Measurements from ENCODE around the gene CEMP1.
A peak's percentile ranks its signal among the peaks of the same experiment; 100 is the strongest.

CEMP1 gene

DNA sequence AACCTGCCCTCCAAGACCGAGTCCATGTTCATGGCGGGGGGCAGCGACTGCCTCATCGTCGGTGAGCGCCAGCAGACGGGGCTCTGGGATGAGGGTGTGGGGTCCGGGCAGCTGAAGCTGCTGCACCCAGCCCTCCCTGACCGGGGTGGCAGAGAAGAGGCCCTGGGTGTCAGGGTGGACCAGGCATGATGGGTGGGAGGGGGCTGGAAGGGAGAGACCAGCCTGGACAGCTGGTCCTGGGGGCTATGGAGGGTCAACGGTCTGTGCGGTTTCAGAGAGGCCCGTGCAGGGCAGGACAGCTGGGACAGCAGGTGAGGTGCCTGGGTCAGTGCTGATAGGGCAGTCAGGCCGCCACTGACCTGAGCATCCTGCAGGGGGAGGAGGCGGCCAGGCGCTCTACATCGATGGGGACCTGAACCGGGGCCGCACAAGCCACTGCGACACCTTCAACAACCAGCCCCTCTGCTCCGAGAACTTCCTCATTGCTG, 30.7 kb downstream of the CEMP1 start:
- DNase-seq (ENCODE audit: low spot score), result no peak

DNA sequence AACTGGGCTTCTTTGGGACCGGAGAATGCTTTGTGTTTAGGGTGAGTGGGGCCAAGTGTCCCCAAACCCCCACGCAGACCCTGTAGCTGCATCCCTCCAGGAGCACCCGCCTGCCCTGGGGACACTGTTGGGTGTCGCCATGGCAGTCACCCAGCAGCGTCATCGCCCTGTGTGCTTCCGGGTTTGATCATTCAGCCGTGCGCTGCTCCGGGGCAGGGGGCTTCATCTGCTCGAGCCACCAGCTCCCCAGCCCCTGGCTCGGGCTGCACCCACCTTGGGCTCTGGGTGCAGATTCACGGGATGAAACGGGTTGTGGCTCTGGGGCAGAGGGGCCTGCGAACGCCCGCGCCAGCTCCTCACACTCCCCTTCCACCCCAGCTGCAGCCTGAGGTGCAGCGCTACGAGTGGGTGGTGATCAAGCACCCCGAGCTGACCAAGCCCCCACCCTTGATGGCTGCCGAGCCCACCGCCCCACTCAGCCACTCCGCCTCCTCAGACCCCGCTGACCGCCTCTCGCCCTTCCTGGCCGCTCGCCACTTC, 31.2 kb downstream of the CEMP1 start:
- no peak for DNase-seq (ENCODE audit: low spot score)

DNA sequence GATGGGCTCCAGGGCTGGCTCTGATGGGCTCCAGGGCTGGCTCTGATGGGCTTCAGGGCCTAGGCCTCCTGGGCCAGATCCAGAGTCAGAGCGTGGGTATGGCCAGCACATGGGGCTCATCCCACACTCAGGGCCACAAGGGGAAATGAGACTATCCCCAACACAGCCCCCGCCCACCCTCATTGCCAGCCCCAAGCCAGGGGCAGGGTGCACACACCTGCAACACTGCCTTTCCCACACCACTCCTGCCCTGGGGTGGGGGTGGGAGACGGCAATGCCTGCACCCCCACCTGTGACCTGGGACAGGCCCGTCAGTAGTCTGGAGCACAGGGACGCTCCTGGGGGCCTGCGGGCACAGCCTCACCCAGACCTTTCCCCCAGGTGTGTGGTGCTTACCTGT, 31.8 kb downstream of the CEMP1 start:
- DNase-seq (ENCODE audit: low spot score), result no peak

DNA sequence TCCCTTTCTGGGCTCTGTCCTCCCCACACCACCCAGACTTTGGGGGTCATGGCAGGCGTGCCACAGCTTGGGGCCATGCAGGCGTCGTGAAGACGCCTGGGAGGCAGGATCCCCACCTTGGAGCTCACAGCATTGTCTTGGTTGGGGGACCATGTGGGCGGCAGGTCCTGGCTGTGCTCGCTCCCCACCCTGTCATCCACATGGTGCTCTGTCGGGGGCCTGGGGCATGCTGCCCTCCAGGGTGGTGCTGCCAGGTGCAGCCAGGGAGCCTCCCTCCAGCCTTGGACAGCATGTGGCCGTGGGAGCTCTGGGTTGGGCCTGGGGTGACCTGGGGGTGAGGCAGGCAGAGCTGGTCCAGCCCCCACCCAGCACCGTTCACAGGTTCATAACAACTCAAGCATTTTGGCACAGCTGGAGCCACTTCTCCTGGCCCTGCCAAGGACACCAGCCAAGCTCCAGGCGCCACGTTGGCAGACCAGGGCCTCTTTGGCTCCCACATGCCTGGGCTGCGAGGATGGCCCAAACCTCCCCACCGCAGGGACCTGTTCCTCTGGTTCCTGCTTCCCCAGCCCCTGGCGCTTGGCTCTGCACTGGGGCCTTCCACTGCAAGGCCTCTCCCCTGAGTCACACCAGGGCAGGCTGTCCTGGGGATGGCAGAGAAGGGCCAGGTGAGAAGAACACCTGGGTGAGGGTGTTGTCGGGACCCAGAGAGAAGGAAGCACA, 32.5 kb downstream of the CEMP1 start:
- no peak for DNase-seq (ENCODE audit: low spot score)

DNA sequence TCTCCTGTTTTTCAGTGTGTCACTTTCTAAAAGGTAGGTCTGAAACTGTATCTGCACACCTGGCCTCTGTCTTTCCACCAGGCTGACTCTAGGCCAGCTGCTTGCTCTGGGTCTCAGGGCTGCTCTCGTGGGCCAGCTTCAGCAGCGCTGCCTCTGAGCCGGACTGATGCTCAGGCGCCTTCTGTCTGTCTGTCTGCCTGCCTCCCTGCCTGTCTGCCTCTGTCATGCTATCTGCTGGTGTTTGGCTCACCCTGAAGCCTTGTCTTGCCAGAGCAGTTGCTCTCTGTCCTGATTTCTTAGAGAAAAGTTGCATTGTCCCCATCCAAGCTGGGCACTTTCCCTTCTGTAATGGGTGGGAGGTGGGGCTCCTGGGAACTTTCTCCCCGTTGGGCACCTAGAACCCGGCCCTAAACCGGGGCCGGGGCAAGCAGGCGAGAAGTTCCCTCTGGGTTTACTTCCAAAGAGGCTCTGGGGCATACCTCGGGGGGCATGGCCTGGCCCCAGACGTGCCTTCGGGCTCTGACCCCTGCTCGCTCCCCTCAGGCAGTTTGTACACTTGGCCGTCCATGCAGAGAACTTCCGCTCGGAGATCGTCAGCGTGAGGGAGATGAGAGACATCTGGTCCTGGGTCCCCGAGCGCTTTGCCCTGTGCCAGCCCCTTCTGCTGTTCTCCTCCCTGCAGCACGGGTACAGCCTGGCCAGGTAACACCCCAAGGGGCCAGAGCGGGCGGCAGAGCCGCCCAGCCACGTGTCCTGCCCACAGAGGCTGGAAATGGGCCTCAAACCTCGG, 33.3 kb downstream of the CEMP1 start:
- DNase-seq (ENCODE audit: low spot score), result no peak

DNA sequence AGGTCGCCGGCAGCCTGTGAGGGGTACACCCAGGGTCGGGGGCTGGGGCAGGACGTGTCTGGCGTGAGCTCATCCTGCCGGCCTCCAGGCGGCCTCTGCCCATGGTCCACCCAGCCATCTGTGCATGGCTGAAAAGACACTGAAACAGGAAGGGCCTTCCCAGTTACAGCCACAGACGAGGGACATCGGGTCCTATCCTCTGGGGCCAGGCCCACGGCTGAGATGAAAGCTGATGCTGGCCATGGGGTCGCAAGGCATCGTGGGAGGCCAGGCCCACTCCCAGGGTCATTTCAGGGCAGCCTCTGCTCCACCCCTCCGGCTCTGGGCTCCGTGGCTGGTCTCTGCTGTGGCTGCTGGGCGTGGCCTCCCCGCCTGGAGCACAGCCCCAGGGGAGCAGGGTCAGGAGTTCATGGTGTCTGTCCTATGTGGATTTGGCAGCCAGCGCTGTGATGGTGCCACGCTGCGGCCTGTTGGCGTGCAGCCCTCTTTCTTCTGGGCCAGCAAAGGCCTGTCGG, 34.0 kb downstream of the CEMP1 start:
- DNase-seq (ENCODE audit: low spot score), result peak; percentile 42

GRCh38 chr16:2496223-2497115, 34.7 kb downstream of the CEMP1 start:
- no peak for DNase-seq (ENCODE audit: low spot score)

DNA sequence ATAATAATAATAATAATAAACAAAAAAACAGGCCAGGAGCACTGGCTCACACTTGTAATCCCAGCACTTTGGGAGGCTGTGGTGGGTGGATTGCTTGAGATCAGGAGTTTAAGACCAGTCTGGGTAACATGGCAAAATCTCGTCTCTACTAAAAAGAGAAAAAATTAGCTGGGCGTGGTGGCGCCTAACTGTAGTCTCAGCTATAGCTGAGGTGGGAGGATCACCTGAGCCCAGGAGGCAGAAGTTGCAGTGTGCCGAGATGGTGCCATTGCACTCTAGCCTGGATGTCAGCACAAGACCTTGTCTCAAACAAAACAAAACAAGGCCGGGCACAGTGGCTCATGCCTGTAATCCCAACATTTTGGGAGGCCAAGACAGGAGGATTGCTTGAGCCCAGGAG, 36.2 kb downstream of the CEMP1 start:
- no peak for DNase-seq (ENCODE audit: low spot score)

- no peak for DNase-seq (ENCODE audit: low spot score)
These were observed 36.6 kb downstream of the CEMP1 start for GRCh38 chr16:2494616-2495015.

DNA sequence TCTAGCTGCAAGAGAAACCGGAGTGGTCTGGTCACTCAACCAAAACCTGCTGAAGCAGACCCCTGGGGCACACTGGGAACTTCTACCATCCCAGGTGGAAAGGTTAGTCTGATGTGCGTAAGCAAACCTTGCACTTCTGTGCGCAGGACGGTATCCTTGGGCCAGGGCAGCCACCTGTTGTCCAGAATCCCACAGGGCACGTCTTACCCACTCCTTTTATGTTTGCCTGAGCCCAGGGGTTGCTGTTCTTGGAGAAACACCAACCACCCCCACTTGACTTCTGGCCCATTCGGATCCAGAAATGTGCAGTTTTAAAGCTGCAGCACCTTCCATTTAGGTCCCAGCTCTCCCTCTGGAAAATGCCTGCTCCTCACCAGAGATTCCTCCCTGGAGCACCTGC, 37.6 kb downstream of the CEMP1 start:
- DNase-seq (ENCODE audit: low spot score), result no peak

GRCh38 chr16:2492292-2492691, 38.9 kb downstream of the CEMP1 start:
- no peak for DNase-seq (ENCODE audit: low spot score)

DNA sequence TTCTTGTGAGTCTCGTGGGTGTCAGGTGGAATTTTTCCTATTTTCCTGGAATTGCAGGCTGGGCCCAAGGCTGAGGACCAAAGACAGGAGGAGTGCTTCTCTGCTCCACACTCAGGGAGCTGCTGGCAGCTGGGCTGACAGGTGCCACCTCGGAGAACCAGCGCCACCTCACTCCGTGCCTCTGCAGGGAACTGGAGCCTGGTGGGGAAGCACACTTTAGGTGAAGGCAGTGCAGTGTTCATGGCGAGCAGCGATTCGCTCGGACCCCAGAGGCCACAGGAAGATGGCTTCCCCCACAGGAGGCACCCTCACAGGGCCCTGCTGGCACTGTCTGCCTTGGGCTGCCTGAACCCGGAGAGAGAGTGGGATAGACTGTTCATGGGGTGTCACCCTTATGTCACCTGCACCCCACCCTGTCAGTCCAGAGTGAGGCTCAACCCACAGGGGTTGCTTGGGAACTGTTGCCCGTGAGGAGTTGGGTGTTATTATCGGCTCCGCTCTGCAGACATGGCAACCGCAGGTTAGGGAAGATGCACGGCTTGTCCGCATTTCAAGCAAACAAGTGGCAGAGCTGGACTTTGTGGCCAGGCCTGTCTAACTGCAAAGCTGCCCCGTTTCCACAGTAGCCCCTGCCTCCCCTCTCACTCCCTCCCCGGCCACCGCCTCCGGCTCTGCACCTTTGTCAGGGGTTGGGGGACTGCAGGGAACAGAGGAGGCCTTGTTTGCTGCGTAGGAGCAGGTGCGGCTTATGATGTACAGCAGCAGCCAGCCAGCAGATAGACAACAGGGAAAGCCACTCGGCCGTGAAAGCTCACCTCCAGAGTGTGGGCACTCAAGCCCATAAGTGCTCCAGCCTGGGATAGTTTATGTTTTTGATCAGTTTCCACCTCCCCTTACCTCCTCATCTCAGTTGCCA, 40.8 kb downstream of the CEMP1 start:
- no peak for DNase-seq (ENCODE audit: low spot score)

- DNase-seq (ENCODE audit: low spot score), result no peak
These were observed 41.6 kb downstream of the CEMP1 start for GRCh38 chr16:2489581-2489980.

DNA sequence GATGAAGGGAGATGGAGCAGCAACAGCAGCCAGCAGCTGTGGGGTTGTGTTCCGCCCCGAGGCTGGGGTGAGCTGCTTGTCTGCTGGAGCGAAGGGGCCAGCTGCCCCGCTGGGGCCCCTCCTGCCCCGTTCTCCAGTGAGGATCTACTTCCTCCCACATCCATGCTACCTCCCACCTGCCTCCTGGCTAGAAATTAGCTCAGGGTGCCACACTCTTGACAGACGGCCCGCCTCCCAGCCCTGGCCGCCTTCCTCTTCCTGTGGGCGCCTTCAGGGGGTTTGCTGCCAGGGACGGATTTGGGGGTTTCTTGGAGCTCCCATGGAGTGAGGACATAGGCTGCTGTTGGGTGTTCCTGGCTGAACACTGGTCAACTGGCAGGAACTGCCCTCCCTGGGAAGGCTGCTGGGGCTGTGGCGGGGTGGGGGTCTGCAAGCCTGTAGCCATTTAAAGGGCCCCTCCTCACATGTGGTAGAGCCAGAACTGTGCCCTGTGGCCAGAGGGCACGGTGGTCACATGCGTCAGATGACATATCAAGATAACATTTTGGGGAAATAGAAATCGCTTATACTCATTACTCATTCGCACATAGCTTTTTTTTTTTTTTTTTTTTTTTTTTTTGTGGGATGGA, 43.2 kb downstream of the CEMP1 start:
- no peak for DNase-seq (ENCODE audit: low spot score)

DNA sequence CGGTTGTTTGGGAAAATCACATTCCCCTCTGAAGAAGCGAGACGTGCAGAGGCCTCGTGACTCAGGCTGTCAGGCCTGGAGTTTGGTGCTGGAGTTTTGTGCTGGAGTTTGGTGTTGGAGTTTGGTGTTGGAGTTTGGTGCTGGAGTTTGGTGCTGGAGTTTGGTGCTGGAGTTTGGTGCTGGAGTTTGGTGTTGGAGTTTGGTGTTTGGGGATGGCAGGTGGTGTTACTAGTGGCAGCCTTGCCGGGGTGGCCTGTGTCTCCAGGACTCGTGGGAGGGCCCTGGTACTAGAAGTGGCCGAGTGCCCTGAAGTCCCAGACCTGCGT, 43.7 kb downstream of the CEMP1 start:
- no peak for DNase-seq (ENCODE audit: low spot score)

DNA sequence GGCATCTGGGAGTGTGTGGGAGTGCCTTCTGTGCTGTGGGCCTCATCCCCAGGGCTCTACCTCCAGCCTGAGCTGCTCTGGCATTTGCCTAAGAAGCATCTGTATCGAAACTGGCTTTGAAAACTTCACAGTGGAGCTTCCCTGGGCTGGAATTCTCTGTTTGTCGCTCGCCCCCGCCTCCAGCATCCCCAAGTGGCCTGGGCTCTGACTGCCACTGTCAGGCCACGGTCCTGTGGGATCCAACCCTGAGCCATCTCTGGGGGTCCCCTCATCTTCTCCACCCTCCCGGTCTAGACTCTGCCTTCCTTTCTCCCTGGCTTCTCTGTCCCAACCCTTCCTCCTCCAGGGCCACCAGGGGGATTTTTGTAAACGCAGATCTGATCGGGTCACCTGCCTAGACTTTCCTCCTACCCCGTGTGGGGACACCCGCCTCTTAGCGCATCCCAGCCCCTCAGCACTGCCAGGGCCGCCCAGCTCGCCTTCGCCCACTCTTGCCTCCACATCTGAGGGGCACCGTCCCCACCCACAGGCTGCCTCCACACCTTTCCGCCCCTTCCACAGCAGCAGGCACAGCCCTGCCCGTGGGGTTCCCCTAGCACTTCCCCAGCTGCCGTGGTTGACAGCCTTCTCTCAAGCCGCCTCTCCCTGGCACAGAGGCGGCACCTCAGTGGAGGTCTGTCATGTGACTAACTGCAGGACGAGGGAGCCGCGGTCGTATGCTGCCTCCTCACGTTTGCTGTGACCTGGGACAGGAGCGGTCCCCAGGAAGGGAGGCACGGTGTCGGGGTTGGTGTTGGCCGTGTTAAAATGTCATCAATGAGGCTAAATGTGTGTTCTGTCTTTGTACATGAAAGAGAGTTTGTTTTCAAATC, 44.3 kb downstream of the CEMP1 start:
- no peak for DNase-seq (ENCODE audit: low spot score)

DNA sequence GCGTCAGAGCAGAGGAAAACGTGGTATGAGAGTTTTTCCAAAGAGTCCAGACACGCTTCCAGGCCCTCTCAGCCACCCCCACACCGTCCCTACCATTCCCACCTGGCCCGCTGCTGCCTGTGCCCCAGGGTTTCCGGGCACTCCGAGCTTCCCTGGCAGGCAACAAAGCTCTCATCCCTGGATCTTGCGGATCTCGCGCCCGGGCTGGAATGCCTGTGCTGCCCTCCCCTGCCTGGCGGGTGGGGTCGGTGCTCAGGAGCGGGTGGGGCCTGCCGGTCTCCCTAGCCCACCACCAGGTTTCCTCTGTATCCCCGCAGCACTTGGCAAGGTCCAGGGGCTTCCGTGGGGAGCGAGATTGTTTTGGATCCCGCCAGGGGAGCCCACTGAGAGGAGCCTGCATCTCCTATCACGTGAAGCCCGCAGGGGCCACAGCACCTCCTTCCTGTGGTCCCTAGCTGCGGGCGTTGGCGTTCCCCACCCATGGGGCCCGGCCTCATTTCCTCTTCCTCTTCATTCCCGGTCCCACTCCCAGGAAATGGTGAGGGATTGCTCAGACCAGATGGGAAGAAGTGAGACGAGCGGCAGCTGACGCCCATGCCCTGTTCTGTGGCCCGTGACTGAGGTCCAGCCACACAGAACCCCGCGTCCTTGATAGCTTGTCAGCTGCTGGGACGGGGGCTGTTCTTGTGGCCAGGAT, 45.2 kb downstream of the CEMP1 start:
- DNase-seq (ENCODE audit: low spot score), result no peak

GRCh38 chr16:2484898-2485508, 46.2 kb downstream of the CEMP1 start:
- DNase-seq (ENCODE audit: low spot score), result no peak

Measured in AG08396 (cell line).